MM.1S (cell line): Measurements from ENCODE around the gene CDK6.
A peak's percentile ranks its signal among the peaks of the same experiment; 100 is the strongest.

Experiments
- DNase-seq: peaks from one replicate; pipeline ENCODE4 v3.0.0-alpha.2; 2015
- H2AFZ ChIP-seq: fragments of 300-600 bp; sonication (generic); 2 replicates; pipeline ENCODE4 v1.6.0; 2016; ENCODE audit warnings: antibody characterized with exemption, low read length
- H3F3A ChIP-seq: fragments of 300-600 bp; sonication (generic); 2 replicates; pipeline ENCODE4 v1.6.1; 2016; ENCODE audit warnings: mild to moderate bottlenecking, antibody characterized with exemption, low read length, moderate library complexity, mixed read lengths; ENCODE audit not compliant: insufficient read depth
- H3K27ac ChIP-seq: fragments of 300-600 bp; sonication (generic); 2 replicates; pipeline ENCODE4 v1.5.1; 2016; ENCODE audit warnings: mild to moderate bottlenecking, low read length
- H3K27me3 ChIP-seq: fragments of 300-600 bp; sonication (generic); replicated peaks from 2 replicates; pipeline ENCODE4 v1.6.0; 2016; ENCODE audit warnings: low read length; ENCODE audit not compliant: insufficient read depth
- H3K36me3 ChIP-seq: fragments of 300-600 bp; sonication (generic); replicated peaks from 2 replicates; pipeline ENCODE4 v1.6.1; 2016; ENCODE audit warnings: mild to moderate bottlenecking, low read length, mixed read lengths; ENCODE audit not compliant: insufficient read depth
- H3K4me1 ChIP-seq: fragments of 300-600 bp; sonication (generic); 2 replicates; pipeline ENCODE4 v1.6.1; 2016; ENCODE audit warnings: low read length, mixed read lengths
- H3K4me2 ChIP-seq: fragments of 300-600 bp; sonication (generic); 2 replicates; pipeline ENCODE4 v1.6.0; 2016; ENCODE audit warnings: low read depth, low read length
- H3K4me3 ChIP-seq: fragments of 300-600 bp; sonication (generic); 2 replicates; pipeline ENCODE4 v1.5.1; 2016; ENCODE audit warnings: low read length, mixed read lengths
- H3K79me2 ChIP-seq: fragments of 300-600 bp; sonication (generic); 2 replicates; pipeline ENCODE4 v1.6.1; 2016; ENCODE audit warnings: mixed run types, low read length, mixed read lengths
- H3K9ac ChIP-seq: fragments of 300-600 bp; sonication (generic); 2 replicates; pipeline ENCODE4 v1.6.1; 2016; ENCODE audit warnings: low read length, mixed read lengths
- H3K9me2 ChIP-seq: fragments of 300-600 bp; sonication (generic); replicated peaks from 2 replicates; pipeline ENCODE4 v1.6.1; 2016; ENCODE audit warnings: mild to moderate bottlenecking, low read length, mixed read lengths; ENCODE audit not compliant: insufficient read depth
- H3K9me3 ChIP-seq: fragments of 300-600 bp; sonication (generic); replicated peaks from 2 replicates; pipeline ENCODE4 v1.6.1; 2016; ENCODE audit warnings: mild to moderate bottlenecking, low read length, mixed read lengths; ENCODE audit not compliant: insufficient read depth
- H4K20me1 ChIP-seq: fragments of 300-600 bp; sonication (generic); 2 replicates; pipeline ENCODE4 v1.6.1; 2016; ENCODE audit warnings: mild to moderate bottlenecking, low read length, moderate library complexity, mixed read lengths; ENCODE audit not compliant: insufficient read depth
- EZH2 ChIP-seq: fragments of 300-600 bp; sonication (generic); optimal IDR thresholded peaks from 2 replicates; pipeline ENCODE3; 2017; ENCODE audit warnings: low read depth, mild to moderate bottlenecking, antibody characterized with exemption, low read length, mixed read lengths
- EZH2phosphoT487 ChIP-seq: fragments of 300-600 bp; sonication (generic); IDR thresholded peaks from 2 replicates; pipeline ENCODE4 v1.6.1; 2018; ENCODE audit warnings: antibody characterized with exemption, low read length
- TF ChIP-seq, protein P1 (sequence below): fragments of 300-600 bp; sonication (generic); IDR thresholded peaks from 2 replicates; pipeline ENCODE4 v1.5.1; 2016; ENCODE audit warnings: antibody characterized with exemption, low read length, mixed read lengths

CDK6 gene

DNA sequence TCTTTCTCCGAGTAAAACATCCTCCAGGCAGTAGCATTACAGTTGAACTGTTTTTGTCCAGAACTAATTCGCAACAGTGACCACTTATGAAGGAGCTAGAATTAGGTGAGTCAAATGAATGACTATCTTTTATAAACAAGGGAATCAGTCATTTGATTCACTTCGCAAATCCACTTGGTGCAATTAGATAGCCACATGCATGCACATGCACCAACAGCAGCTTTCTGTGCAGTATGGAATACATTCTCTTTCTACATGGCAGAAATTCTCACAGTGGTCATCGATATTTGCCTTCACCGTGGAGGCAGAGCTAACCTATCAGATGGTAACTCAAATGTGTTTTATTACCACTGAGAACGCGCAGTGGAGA, 118.8 kb downstream of the CDK6 start:
- no peak for TF ChIP-seq EZH2
- TF ChIP-seq EZH2phosphoT487 = no peak
- TF ChIP-seq, protein P1, sequence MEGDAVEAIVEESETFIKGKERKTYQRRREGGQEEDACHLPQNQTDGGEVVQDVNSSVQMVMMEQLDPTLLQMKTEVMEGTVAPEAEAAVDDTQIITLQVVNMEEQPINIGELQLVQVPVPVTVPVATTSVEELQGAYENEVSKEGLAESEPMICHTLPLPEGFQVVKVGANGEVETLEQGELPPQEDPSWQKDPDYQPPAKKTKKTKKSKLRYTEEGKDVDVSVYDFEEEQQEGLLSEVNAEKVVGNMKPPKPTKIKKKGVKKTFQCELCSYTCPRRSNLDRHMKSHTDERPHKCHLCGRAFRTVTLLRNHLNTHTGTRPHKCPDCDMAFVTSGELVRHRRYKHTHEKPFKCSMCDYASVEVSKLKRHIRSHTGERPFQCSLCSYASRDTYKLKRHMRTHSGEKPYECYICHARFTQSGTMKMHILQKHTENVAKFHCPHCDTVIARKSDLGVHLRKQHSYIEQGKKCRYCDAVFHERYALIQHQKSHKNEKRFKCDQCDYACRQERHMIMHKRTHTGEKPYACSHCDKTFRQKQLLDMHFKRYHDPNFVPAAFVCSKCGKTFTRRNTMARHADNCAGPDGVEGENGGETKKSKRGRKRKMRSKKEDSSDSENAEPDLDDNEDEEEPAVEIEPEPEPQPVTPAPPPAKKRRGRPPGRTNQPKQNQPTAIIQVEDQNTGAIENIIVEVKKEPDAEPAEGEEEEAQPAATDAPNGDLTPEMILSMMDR = no peak
- Histone ChIP-seq H3K27me3 (no peaks in the 10 kb centered on the region), H3K4me3 (no peak overlapping the region), H3K36me3 (no peaks in the 10 kb centered on the region; the same call in 1 of the 2 replicates), H3K4me1 (peaks cover 48% of the 10 kb centered on the region), H3K9me2 (no peaks in the 10 kb centered on the region), H2AFZ (no peak overlapping the region), H4K20me1 (no peaks in the 10 kb centered on the region), H3F3A (peaks cover 43% of the 10 kb centered on the region), H3K4me2 (peak overlapping the region; percentile 68; the same call in 1 of the 2 replicates), H3K79me2 (peaks cover 81% of the 10 kb centered on the region), H3K27ac (peak overlapping the region; percentile 69; the same call in 1 of the 2 replicates), H3K9ac (no peak overlapping the region), H3K9me3 (no peaks in the 10 kb centered on the region)
- DNase-seq = no peak

DNA sequence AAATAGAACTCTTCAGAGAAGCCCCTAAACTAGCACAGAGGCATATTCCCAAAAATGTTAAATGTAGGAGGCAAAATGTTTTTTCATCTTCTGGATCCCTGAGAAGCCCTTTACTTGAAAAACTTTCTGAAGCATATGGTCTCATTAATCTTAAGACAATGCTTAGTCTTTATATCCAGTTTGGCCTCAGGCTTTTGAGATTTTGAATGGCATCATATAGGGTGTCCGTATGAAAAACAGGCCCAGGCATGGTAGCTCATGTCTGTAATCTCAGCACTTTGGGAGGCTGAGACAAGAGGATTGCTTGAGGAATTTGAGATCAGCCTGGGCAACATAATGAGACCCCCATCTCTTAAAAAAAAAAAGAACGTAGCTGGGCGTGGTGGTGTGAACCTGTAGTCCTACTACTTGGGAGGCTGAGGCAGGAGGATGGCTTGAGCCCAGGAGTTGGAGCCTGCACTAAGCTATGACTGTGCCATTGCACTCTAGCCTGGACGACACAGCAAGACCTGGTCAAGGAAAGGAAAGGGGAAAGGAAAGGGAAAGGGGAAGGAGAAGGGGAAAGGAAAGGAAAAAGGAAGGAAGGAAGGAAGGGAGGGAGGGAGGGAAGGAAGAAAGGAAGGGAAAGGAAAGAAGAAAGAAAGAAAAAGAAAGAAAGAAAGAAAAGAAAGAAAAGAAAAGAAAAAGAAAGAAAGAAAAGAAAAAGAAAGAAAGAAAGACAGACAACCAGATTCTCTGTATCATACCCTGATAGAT, 119.4 kb downstream of the CDK6 start:
- Histone ChIP-seq H3K9me2 (no peaks in the 10 kb centered on the region), H3K79me2 (peaks cover 82% of the 10 kb centered on the region), H3K36me3 (no peaks in the 10 kb centered on the region; the same call in 1 of the 2 replicates), H3K27me3 (no peaks in the 10 kb centered on the region), H2AFZ (no peak overlapping the region), H3K4me1 (peaks cover 42% of the 10 kb centered on the region), H4K20me1 (no peaks in the 10 kb centered on the region), H3K4me2 (no peak overlapping the region), H3F3A (peaks cover 38% of the 10 kb centered on the region), H3K4me3 (no peak overlapping the region), H3K9me3 (no peaks in the 10 kb centered on the region), H3K9ac (no peak overlapping the region), H3K27ac (no peak overlapping the region)
- no peak for DNase-seq
- no peak for TF ChIP-seq EZH2phosphoT487
- no peak for TF ChIP-seq EZH2
- TF ChIP-seq, protein P1 = no peak

DNA sequence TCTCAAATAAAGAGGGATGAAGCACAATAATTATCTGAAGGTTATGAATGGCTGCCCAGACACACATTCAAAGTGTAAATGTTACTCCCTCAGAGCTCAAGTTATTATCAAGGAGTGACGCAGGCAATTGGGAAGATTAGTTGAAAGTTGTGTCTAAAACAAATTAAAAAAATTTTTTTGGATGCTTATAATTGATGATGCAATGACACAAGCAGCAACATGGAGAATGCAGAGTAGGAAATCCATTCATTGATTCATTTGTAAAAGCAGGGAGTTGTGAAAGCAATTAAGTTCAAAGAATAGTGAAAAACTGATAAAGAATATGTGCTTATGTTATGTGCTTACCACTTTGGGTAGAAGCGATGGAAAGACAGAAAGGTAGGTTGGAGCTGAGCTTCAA, 120.4 kb downstream of the CDK6 start:
- DNase-seq = no peak
- Histone ChIP-seq H3K4me1 (peaks cover 33% of the 10 kb centered on the region), H3K4me2 (no peak overlapping the region), H2AFZ (no peak overlapping the region), H3K9me2 (no peaks in the 10 kb centered on the region), H3K27me3 (no peaks in the 10 kb centered on the region), H3K9me3 (no peaks in the 10 kb centered on the region), H3K9ac (no peak overlapping the region), H3F3A (peaks cover 28% of the 10 kb centered on the region), H4K20me1 (no peaks in the 10 kb centered on the region), H3K4me3 (no peak overlapping the region), H3K27ac (no peak overlapping the region), H3K36me3 (no peaks in the 10 kb centered on the region; the same call in 1 of the 2 replicates), H3K79me2 (peaks cover 82% of the 10 kb centered on the region)
- TF ChIP-seq EZH2phosphoT487 (no peak), EZH2 (no peak)
- TF ChIP-seq, protein P1 = no peak
